Activated CD8-positive, alpha-beta memory T cell treated with anti-CD3 and anti-CD28 coated beads, Interleukin-2, amount 50 U/mL, for 24 hours (primary cell): Measurements from ENCODE around the gene OR1J2.

ENCODE experiments used
- DNase-seq: peaks from one replicate; pipeline ENCODE4 v3.0.0-alpha.2; 2020; ENCODE audit errors: extremely low read depth

OR1J2 gene

GRCh38 chr9:122551371-122551770 is 40.8 kb downstream of the OR1J2 start:
- no peak for DNase-seq

DNA sequence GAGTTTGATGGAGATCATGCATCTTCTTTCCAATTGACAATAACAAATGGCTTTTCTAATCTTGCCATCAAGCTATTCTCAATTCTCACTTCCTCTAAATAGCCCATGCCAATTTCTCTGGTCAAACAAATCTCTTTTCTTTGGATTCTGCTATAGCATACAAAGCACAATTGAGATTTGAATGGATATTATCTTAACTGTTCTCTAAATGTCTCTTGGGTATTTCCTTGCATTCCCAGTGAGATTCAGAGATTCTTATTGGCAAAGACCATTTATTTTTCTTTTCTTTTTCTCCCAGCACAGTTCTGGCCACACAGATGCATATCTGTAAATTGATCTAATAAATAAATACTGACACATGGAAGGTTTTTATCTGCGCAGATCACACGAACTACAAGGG is 42.2 kb downstream of the OR1J2 start, which contains the start of gene OR1N2:
OR1N2 (plus strand) TSS at position 301 of the 400 bp plus-strand sequence. CDS start 100 bp downstream, outside the sequence.
- no peak for DNase-seq
